Skeletal muscle satellite cell (primary cell): Measurements from ENCODE around the gene GLCCI1.

Source experiments
- H3K27me3 ChIP-seq: 2 replicates; pipeline ENCODE4 v1.7.0; 2013; ENCODE audit warnings: low read length; ENCODE audit not compliant: control insufficient read depth, insufficient read depth
- H3K36me3 ChIP-seq: 2 replicates; pipeline ENCODE4 v1.7.0; 2013; ENCODE audit warnings: mild to moderate bottlenecking, control low read depth, low read length; ENCODE audit not compliant: insufficient read depth
- H3K4me1 ChIP-seq: 2 replicates; pipeline ENCODE4 v1.7.0; 2013; ENCODE audit warnings: low read length; ENCODE audit not compliant: control insufficient read depth, insufficient read depth
- H3K4me2 ChIP-seq: 2 replicates; pipeline ENCODE4 v1.7.0; 2013; ENCODE audit warnings: mild to moderate bottlenecking, low read length
- H3K4me3 ChIP-seq: 2 replicates; pipeline ENCODE4 v1.7.0; 2013; ENCODE audit warnings: low read length
- H3K9ac ChIP-seq: 2 replicates; pipeline ENCODE4 v1.7.0; 2013; ENCODE audit warnings: mild to moderate bottlenecking, low read depth, low read length, moderate library complexity
- H3K9me3 ChIP-seq: replicated peaks from 2 replicates; pipeline ENCODE4 v1.7.0; 2013; ENCODE audit warnings: mild to moderate bottlenecking, control low read depth, low read length

GLCCI1 gene

GRCh38 chr7:7976677-7977076 lies 8.1 kb downstream of the GLCCI1 start:
- H3K9ac ChIP-seq = no peak overlapping the region
- H3K27me3 ChIP-seq = no peaks in the 10 kb centered on the region
- no peak overlapping the region for H3K4me2 ChIP-seq
- no peak overlapping the region for H3K4me3 ChIP-seq
- no peaks in the 10 kb centered on the region for H3K36me3 ChIP-seq
- H3K9me3 ChIP-seq = no peaks in the 10 kb centered on the region
- peaks cover 11% of the 10 kb centered on the region for H3K4me1 ChIP-seq

- Histone ChIP-seq H3K4me2 (no peak overlapping the region), H3K9me3 (no peaks in the 10 kb centered on the region), H3K4me1 (peaks cover 2% of the 10 kb centered on the region), H3K27me3 (no peaks in the 10 kb centered on the region), H3K9ac (no peak overlapping the region), H3K36me3 (no peaks in the 10 kb centered on the region), H3K4me3 (no peak overlapping the region)
These were observed 9.2 kb downstream of the GLCCI1 start for GRCh38 chr7:7977774-7978173.

DNA sequence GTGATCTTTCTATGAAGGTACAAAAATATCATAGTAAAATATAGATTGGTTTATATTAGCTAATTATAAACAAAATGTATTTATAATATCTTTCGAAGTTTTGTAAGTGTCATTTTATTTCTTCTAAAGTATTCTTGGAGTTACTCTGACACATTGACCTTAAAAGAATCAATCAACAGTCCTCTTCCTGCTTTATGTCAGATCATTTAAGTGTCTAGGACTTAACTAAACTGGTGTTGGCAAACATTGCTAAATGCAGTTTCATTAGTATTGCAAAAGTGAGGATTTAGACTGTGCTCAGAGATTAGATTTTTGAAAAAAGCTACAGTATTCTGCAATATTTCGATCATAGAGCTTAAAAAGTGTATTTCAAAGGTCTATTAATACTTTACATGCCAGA lies 10.3 kb downstream of the GLCCI1 start:
- H3K9me3 ChIP-seq = no peaks in the 10 kb centered on the region
- H3K36me3 ChIP-seq = no peaks in the 10 kb centered on the region
- H3K27me3 ChIP-seq = no peaks in the 10 kb centered on the region
- H3K4me2 ChIP-seq = no peak overlapping the region
- no peak overlapping the region for H3K9ac ChIP-seq
- H3K4me3 ChIP-seq = no peak overlapping the region
- no peaks in the 10 kb centered on the region for H3K4me1 ChIP-seq

DNA sequence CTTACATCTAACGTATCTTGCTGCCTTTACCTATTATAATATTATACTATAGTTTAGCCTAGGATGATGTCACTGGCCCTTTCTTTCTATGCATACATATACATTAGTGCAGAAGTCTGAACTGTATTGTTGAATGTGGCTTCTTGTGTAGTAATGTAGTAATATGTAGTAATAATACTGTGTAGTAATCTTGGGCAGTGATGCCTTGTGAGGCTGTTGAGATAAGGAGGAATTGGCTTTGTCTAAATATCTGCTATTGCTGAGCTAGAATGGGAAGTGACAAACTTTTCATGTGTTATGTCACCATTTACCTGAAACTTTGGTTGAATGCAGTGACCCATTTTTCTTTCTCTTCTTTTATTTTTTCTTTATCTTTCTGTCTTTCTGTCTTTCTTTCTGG lies 11.0 kb downstream of the GLCCI1 start:
- Histone ChIP-seq H3K4me1 (no peaks in the 10 kb centered on the region), H3K4me3 (no peak overlapping the region), H3K9me3 (no peaks in the 10 kb centered on the region), H3K27me3 (no peaks in the 10 kb centered on the region), H3K9ac (no peak overlapping the region), H3K4me2 (no peak overlapping the region), H3K36me3 (no peaks in the 10 kb centered on the region)

- H3K36me3 ChIP-seq = no peaks in the 10 kb centered on the region
- no peaks in the 10 kb centered on the region for H3K27me3 ChIP-seq
- no peak overlapping the region for H3K4me2 ChIP-seq
- H3K4me3 ChIP-seq = no peak overlapping the region
- no peaks in the 10 kb centered on the region for H3K4me1 ChIP-seq
- no peaks in the 10 kb centered on the region for H3K9me3 ChIP-seq
- H3K9ac ChIP-seq = no peak overlapping the region
These were observed 11.5 kb downstream of the GLCCI1 start for GRCh38 chr7:7980134-7980533.

DNA sequence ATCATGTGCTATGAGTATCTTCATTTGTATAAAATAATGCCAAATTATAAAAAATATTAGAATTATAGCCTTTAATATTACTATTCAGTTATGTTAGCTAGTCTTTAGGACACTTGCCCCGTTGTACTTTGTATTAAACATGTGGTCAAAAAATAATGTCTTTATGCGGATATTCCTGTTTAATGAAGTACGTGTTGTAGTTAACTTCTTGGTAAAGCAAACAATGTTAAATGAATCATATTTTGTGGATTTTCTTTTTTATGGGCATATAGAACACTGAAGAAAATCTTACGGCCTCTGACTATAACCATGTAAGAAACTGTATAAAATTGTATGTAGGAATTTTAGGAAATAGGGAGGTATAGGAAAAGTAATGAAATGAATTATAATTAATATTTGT lies 14.3 kb downstream of the GLCCI1 start:
- Histone ChIP-seq H3K4me3 (no peak overlapping the region), H3K4me1 (no peaks in the 10 kb centered on the region), H3K36me3 (no peaks in the 10 kb centered on the region), H3K9me3 (no peaks in the 10 kb centered on the region), H3K4me2 (no peak overlapping the region), H3K27me3 (no peaks in the 10 kb centered on the region), H3K9ac (no peak overlapping the region)

DNA sequence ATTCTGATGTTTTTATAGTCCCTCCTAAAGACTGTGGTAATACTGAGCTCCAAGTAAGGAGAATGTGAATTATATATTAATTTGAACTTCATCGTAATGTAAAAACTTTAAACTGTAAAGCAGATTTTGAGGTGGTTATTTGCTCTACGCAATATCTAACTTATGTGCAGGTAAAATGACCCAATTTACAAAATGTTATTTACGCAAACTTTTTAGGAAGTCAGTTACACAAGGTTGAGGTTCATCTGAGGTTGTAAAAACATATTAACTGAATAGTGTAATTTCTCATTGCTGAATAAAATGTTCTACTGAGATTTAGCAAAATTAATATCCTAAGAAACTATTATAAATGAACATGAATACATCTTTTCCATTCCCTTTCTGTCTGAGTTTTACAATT lies 15.8 kb downstream of the GLCCI1 start:
- H3K36me3 ChIP-seq = no peaks in the 10 kb centered on the region
- no peak overlapping the region for H3K4me2 ChIP-seq
- no peaks in the 10 kb centered on the region for H3K4me1 ChIP-seq
- H3K4me3 ChIP-seq = no peak overlapping the region
- H3K27me3 ChIP-seq = no peaks in the 10 kb centered on the region
- no peak overlapping the region for H3K9ac ChIP-seq
- H3K9me3 ChIP-seq = no peaks in the 10 kb centered on the region

- Histone ChIP-seq H3K4me3 (no peak overlapping the region), H3K4me2 (no peak overlapping the region), H3K36me3 (no peaks in the 10 kb centered on the region), H3K4me1 (no peaks in the 10 kb centered on the region), H3K9ac (no peak overlapping the region), H3K9me3 (peaks cover 3% of the 10 kb centered on the region), H3K27me3 (no peaks in the 10 kb centered on the region)
These were observed 20.1 kb downstream of the GLCCI1 start for GRCh38 chr7:7988706-7989105.

DNA sequence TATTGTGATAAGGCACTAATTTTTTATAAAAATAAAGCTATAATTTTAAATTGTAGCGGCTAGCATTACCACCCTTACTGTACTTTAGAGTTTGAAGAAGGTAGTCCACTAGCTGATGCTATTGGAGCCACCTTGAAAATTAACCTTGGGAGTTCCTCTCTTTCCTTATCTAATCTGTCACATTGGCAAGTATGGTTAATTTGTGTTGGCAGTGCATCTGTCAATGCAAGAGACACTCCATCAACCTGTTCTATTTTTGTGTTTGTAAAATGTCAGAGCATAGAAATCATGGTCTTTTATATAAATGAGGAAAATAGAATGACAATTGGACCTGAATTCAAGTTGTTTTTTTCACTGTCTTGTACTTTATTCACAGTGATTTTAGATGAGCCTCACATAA lies 20.5 kb downstream of the GLCCI1 start:
- no peaks in the 10 kb centered on the region for H3K36me3 ChIP-seq
- H3K9ac ChIP-seq = no peak overlapping the region
- peak overlapping the region; percentile 17 for H3K4me2 ChIP-seq
- no peaks in the 10 kb centered on the region for H3K27me3 ChIP-seq
- H3K4me3 ChIP-seq = no peak overlapping the region
- H3K9me3 ChIP-seq = peaks cover 3% of the 10 kb centered on the region
- no peaks in the 10 kb centered on the region for H3K4me1 ChIP-seq

GRCh38 chr7:7989616-7990440 lies 21.2 kb downstream of the GLCCI1 start:
- H3K4me3 ChIP-seq = no peak overlapping the region
- no peaks in the 10 kb centered on the region for H3K36me3 ChIP-seq
- peak overlapping the region; percentile 17 for H3K4me2 ChIP-seq
- no peaks in the 10 kb centered on the region for H3K27me3 ChIP-seq
- H3K4me1 ChIP-seq = no peaks in the 10 kb centered on the region
- H3K9ac ChIP-seq = no peak overlapping the region
- peaks cover 3% of the 10 kb centered on the region for H3K9me3 ChIP-seq

DNA sequence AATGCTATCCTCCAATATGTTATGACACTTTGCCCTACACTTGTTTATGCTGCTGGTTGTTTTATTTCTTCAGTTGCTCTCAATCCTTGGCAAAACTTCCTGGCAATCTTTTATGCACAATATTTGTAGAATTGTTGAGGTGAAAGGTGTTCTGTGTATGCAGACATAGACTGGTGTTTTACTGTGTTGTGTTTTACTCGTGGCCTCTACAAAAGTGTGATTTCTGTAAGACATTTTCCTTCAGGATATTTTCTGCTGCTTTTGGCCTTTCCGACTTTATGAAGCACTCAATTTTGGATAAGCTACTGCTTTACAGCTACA lies 21.8 kb downstream of the GLCCI1 start:
- H3K4me1 ChIP-seq = no peaks in the 10 kb centered on the region
- no peaks in the 10 kb centered on the region for H3K27me3 ChIP-seq
- no peak overlapping the region for H3K9ac ChIP-seq
- no peaks in the 10 kb centered on the region for H3K36me3 ChIP-seq
- no peak overlapping the region for H3K4me3 ChIP-seq
- H3K4me2 ChIP-seq = no peak overlapping the region
- peaks cover 3% of the 10 kb centered on the region for H3K9me3 ChIP-seq

DNA sequence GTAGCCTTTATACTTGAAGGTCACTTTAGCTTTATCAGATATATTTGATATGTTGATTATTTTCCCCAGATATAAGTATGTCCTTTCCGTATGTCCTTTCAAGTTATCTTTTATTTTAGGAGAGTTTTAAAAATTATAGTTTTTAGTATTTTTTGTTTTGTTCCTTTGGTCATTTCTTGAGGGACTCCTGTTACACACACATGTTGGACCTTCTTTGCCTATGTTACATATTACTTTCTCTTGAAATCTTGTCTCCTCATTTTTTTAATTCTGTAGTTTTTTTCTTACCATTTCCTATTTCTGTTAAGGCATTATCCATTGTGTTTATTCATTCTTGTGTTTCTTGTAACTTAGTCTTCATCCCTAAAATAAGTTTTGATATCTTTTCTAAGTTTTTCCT lies 23.9 kb downstream of the GLCCI1 start:
- Histone ChIP-seq H3K36me3 (no peaks in the 10 kb centered on the region), H3K9me3 (peaks cover 3% of the 10 kb centered on the region), H3K27me3 (no peaks in the 10 kb centered on the region), H3K9ac (no peak overlapping the region), H3K4me3 (no peak overlapping the region), H3K4me2 (no peak overlapping the region), H3K4me1 (peaks cover 8% of the 10 kb centered on the region)
